Neural cell (in vitro differentiated cells): Measurements from ENCODE around the gene KRTAP10-10. TPM values are rescaled to one million over a fixed set of nuclear protein-coding genes. Genes with fewer than 3 reads are reported as not detected.

Experiments used
- H2AFZ ChIP-seq: fragments of 200-600, 300-800 bp; sonication (generic), shearing (Covaris generic); 2 replicates; pipeline ENCODE4 v1.6.0; 2014; ENCODE audit warnings: low read depth, mild to moderate bottlenecking, antibody characterized with exemption, low read length, moderate library complexity
- H3F3A ChIP-seq: fragments of 200-600 bp; shearing (Covaris generic); 2 replicates; pipeline ENCODE4 v1.6.1; 2016; ENCODE audit warnings: mild to moderate bottlenecking, moderate library complexity, mixed read lengths, antibody characterized with exemption, low read length; ENCODE audit not compliant: insufficient read depth, poor library complexity, severe bottlenecking
- H3K27ac ChIP-seq: fragments of 200-600, 300-800 bp; sonication (generic), shearing (Covaris generic); 2 replicates; pipeline ENCODE4 v1.5.1; 2014; ENCODE audit warnings: mild to moderate bottlenecking, low read length, moderate library complexity
- H3K27me3 ChIP-seq: fragments of 300-800, 200-600 bp; sonication (generic), shearing (Covaris generic); 2 replicates; pipeline ENCODE4 v1.6.0; 2014; ENCODE audit warnings: mild to moderate bottlenecking, low read depth, low read length, moderate library complexity; ENCODE audit not compliant: insufficient read depth
- H3K36me3 ChIP-seq: fragments of 300-800, 200-600 bp; sonication (generic), shearing (Covaris generic); 2 replicates; pipeline ENCODE4 v1.5.1; 2014; ENCODE audit warnings: mild to moderate bottlenecking, antibody characterized with exemption, low read length, moderate library complexity; ENCODE audit not compliant: insufficient read depth
- H3K4me2 ChIP-seq: fragments of 300-800, 200-600 bp; sonication (generic), shearing (Covaris generic); 2 replicates; pipeline ENCODE4 v1.6.0; 2014; ENCODE audit warnings: mild to moderate bottlenecking, low read length
- H3K4me3 ChIP-seq: fragments of 300-800, 200-600 bp; sonication (generic), shearing (Covaris generic); 2 replicates; pipeline ENCODE4 v1.5.1; 2014; ENCODE audit warnings: mild to moderate bottlenecking, low read length, moderate library complexity
- H3K79me2 ChIP-seq: fragments of 200-600 bp; shearing (Covaris generic); replicated peaks from 2 replicates; pipeline ENCODE4 v1.6.0; 2014; ENCODE audit warnings: mild to moderate bottlenecking, low read length, moderate library complexity; ENCODE audit not compliant: insufficient read depth
- H3K9ac ChIP-seq: fragments of 300-800, 200-600 bp; sonication (generic), shearing (Covaris generic); 2 replicates; pipeline ENCODE4 v1.6.1; 2016; ENCODE audit warnings: mild to moderate bottlenecking, low read length, mixed read lengths
- H3K9me2 ChIP-seq: fragments of 200-600 bp; shearing (Covaris generic); 2 replicates; pipeline ENCODE4 v1.6.1; 2016; ENCODE audit warnings: mild to moderate bottlenecking, low read length, mixed read lengths; ENCODE audit not compliant: insufficient read depth
- H3K9me3 ChIP-seq: fragments of 200-600, 300-800 bp; sonication (generic), shearing (Covaris generic); 2 replicates; pipeline ENCODE4 v1.6.1; 2016; ENCODE audit warnings: mild to moderate bottlenecking, mixed run types, low read length, moderate library complexity, mixed read lengths
- H4K20me1 ChIP-seq: fragments of 200-600 bp; shearing (Covaris generic); 2 replicates; pipeline ENCODE4 v1.6.1; 2016; ENCODE audit warnings: mild to moderate bottlenecking, mixed run types; ENCODE audit not compliant: insufficient read depth
- CTCF ChIP-seq: fragments of 450-650 bp; IDR thresholded peaks from 2 replicates; pipeline ENCODE4 v1.5.1; 2014; ENCODE audit warnings: antibody characterized with exemption, mild to moderate bottlenecking, moderate library complexity; ENCODE audit not compliant: poor library complexity, severe bottlenecking
- EP300 ChIP-seq: fragments of 450-650 bp; conservative IDR thresholded peaks from 2 replicates; pipeline ENCODE4 v1.6.1; 2014; ENCODE audit warnings: antibody characterized with exemption, mild to moderate bottlenecking, moderate library complexity; ENCODE audit not compliant: poor library complexity, severe bottlenecking
- EZH2 ChIP-seq: fragments of 200-600, 300-800 bp; shearing (Covaris generic), sonication (generic); IDR thresholded peaks from 2 replicates; pipeline ENCODE4 v1.6.1; 2014; ENCODE audit warnings: antibody characterized with exemption, low read length, borderline replicate concordance, mild to moderate bottlenecking; ENCODE audit not compliant: insufficient read depth, poor library complexity, severe bottlenecking
- MXI1 ChIP-seq: fragments of 450-650 bp; conservative IDR thresholded peaks from 2 replicates; pipeline ENCODE4 v1.6.1; 2014; ENCODE audit warnings: antibody characterized with exemption, mild to moderate bottlenecking; ENCODE audit not compliant: poor library complexity, severe bottlenecking
- POLR2AphosphoS5 ChIP-seq: IDR thresholded peaks from 2 replicates; pipeline ENCODE4 v1.6.1; 2012
- RAD21 ChIP-seq: fragments of 450-650 bp; conservative IDR thresholded peaks from 2 replicates; pipeline ENCODE4 v1.6.1; 2014; ENCODE audit warnings: antibody characterized with exemption, mild to moderate bottlenecking, moderate library complexity
- SMC3 ChIP-seq: fragments of 450-650 bp; conservative IDR thresholded peaks from 2 replicates; pipeline ENCODE4 v1.6.1; 2014; ENCODE audit warnings: antibody characterized with exemption, mild to moderate bottlenecking, moderate library complexity; ENCODE audit not compliant: poor library complexity
- TAF1 ChIP-seq: IDR thresholded peaks from 2 replicates; pipeline ENCODE4 v1.6.1; 2012; ENCODE audit warnings: low read depth
- polyA plus RNA-seq: library from polyadenylated mRNA; depleted of rRNA; stranded (reverse); fragments of >200 nt; gene quantifications from 2 replicates; pipeline ENCODE4 v1.2.3, GENCODE V29; 2014
- TF ChIP-seq, protein P1 (sequence below): IDR thresholded peaks from 2 replicates; pipeline ENCODE4 v1.6.1; 2012; ENCODE audit warnings: borderline replicate concordance

KRTAP10-10 gene
- polyA plus RNA-seq, 1 donor from 2014 or later, result not detected

GRCh38 chr21:44603109-44603875, 33.9 kb upstream of the KRTAP10-10 start:
- H2AFZ ChIP-seq, result no peak overlapping the region
- no peaks in the 10 kb centered on the region for H3K36me3 ChIP-seq
- H3F3A ChIP-seq, result no peaks in the 10 kb centered on the region
- peaks cover 4% of the 10 kb centered on the region for H3K9me3 ChIP-seq
- no peaks in the 10 kb centered on the region for H4K20me1 ChIP-seq
- H3K9ac ChIP-seq, result no peak overlapping the region
- TF ChIP-seq EP300, result no peak
- TF ChIP-seq SMC3, result no peak
- TF ChIP-seq TAF1, result no peak
- TF ChIP-seq, protein P1, sequence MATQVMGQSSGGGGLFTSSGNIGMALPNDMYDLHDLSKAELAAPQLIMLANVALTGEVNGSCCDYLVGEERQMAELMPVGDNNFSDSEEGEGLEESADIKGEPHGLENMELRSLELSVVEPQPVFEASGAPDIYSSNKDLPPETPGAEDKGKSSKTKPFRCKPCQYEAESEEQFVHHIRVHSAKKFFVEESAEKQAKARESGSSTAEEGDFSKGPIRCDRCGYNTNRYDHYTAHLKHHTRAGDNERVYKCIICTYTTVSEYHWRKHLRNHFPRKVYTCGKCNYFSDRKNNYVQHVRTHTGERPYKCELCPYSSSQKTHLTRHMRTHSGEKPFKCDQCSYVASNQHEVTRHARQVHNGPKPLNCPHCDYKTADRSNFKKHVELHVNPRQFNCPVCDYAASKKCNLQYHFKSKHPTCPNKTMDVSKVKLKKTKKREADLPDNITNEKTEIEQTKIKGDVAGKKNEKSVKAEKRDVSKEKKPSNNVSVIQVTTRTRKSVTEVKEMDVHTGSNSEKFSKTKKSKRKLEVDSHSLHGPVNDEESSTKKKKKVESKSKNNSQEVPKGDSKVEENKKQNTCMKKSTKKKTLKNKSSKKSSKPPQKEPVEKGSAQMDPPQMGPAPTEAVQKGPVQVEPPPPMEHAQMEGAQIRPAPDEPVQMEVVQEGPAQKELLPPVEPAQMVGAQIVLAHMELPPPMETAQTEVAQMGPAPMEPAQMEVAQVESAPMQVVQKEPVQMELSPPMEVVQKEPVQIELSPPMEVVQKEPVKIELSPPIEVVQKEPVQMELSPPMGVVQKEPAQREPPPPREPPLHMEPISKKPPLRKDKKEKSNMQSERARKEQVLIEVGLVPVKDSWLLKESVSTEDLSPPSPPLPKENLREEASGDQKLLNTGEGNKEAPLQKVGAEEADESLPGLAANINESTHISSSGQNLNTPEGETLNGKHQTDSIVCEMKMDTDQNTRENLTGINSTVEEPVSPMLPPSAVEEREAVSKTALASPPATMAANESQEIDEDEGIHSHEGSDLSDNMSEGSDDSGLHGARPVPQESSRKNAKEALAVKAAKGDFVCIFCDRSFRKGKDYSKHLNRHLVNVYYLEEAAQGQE, result no peak
- no peak for TF ChIP-seq EZH2
- TF ChIP-seq RAD21, result no peak
- no peak for TF ChIP-seq CTCF
- no peak for TF ChIP-seq MXI1
- no peak overlapping the region for H3K27ac ChIP-seq
- no peaks in the 10 kb centered on the region for H3K27me3 ChIP-seq
- no peak overlapping the region for H3K4me3 ChIP-seq
- H3K79me2 ChIP-seq, result no peaks in the 10 kb centered on the region
- H3K9me2 ChIP-seq, result no peaks in the 10 kb centered on the region
- no peak overlapping the region for H3K4me2 ChIP-seq

- Histone ChIP-seq H3K27ac (no peak overlapping the region), H2AFZ (no peak overlapping the region), H3K9ac (no peak overlapping the region), H3K4me2 (no peak overlapping the region), H3K4me3 (no peak overlapping the region), H3F3A (no peaks in the 10 kb centered on the region), H3K79me2 (no peaks in the 10 kb centered on the region), H3K27me3 (no peaks in the 10 kb centered on the region), H3K9me2 (no peaks in the 10 kb centered on the region), H4K20me1 (no peaks in the 10 kb centered on the region), H3K9me3 (peaks cover 4% of the 10 kb centered on the region), H3K36me3 (no peaks in the 10 kb centered on the region)
- TF ChIP-seq POLR2AphosphoS5 (no peak), CTCF (no peak), MXI1 (no peak), SMC3 (no peak), TAF1 (no peak), EZH2 (no peak), RAD21 (no peak)
- TF ChIP-seq, protein P1, result no peak
Observed at GRCh38 chr21:44603911-44604310, 33.2 kb upstream of the KRTAP10-10 start.
